Thyroid gland (tissue), 4 donors: ENCODE results near the gene ATF7.

Experiments used
- POLR2A ChIP-seq, 2 donors: fragments of 450-650 bp; IDR thresholded peaks; one replicate each; pipeline ENCODE4 v1.6.1; 2017; ENCODE audit warnings: antibody characterized with exemption in 2 of 2, mild to moderate bottlenecking in 2 of 2, moderate library complexity in 1 of 2
- TF ChIP-seq, protein P1 (sequence below), 6 experiments: fragments of 200-600 bp in 3 of 6; fragments of 450-650 bp in 3 of 6; sonication (generic) in 3 of 6; IDR thresholded peaks; one replicate each; pipeline ENCODE4 v1.5.1; 2016 to 2019; ENCODE audit warnings: antibody characterized with exemption in 6 of 6, mild to moderate bottlenecking in 2 of 6, inconsistent platforms in 1 of 6, moderate library complexity in 1 of 6

- TF ChIP-seq, protein P1, sequence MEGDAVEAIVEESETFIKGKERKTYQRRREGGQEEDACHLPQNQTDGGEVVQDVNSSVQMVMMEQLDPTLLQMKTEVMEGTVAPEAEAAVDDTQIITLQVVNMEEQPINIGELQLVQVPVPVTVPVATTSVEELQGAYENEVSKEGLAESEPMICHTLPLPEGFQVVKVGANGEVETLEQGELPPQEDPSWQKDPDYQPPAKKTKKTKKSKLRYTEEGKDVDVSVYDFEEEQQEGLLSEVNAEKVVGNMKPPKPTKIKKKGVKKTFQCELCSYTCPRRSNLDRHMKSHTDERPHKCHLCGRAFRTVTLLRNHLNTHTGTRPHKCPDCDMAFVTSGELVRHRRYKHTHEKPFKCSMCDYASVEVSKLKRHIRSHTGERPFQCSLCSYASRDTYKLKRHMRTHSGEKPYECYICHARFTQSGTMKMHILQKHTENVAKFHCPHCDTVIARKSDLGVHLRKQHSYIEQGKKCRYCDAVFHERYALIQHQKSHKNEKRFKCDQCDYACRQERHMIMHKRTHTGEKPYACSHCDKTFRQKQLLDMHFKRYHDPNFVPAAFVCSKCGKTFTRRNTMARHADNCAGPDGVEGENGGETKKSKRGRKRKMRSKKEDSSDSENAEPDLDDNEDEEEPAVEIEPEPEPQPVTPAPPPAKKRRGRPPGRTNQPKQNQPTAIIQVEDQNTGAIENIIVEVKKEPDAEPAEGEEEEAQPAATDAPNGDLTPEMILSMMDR (IDR thresholded peaks at IDR 0.05), result no peak
- no peak for TF ChIP-seq POLR2A (IDR thresholded peaks at IDR 0.05)
Measured at GRCh38 chr12:53498235-53498630, 127.9 kb downstream of the ATF7 start.
